Measurements from ENCODE around the gene TMEM266.
A peak's percentile ranks its signal among the peaks of the same experiment; 100 is the strongest.

TMEM266 gene

GRCh38 chr15:76229266-76229665, 169.5 kb downstream of the TMEM266 start:
- TF ChIP-seq CTCF (IDR thresholded peaks at IDR 0.05; ENCODE audit: low read depth, low read length): no peak

GRCh38 chr15:76233921-76234320, 174.1 kb downstream of the TMEM266 start:
- H3K4me3 ChIP-seq (ENCODE audit: low read depth, low read length): no peak overlapping the region
- no peak for TF ChIP-seq CTCF (IDR thresholded peaks at IDR 0.05; ENCODE audit: low read depth, low read length)

More at GRCh38 chr15:76229266-76229665, 169.5 kb downstream of the TMEM266 start:
- H3K4me3 ChIP-seq (ENCODE audit: low read depth, low read length): no peak overlapping the region

- TF ChIP-seq CTCF (IDR thresholded peaks at IDR 0.05; ENCODE audit: low read depth, low read length): no peak
- H3K4me3 ChIP-seq (ENCODE audit: low read depth, low read length): no peak overlapping the region
These were observed 174.6 kb downstream of the TMEM266 start for GRCh38 chr15:76234337-76234889.

GRCh38 chr15:76235186-76235826, 175.5 kb downstream of the TMEM266 start:
- H3K4me3 ChIP-seq (ENCODE audit: low read depth, low read length): no peak overlapping the region
- peak; percentile 33; the same call in 1 of the 2 replicates for TF ChIP-seq CTCF (IDR thresholded peaks at IDR 0.05; ENCODE audit: low read depth, low read length)

- TF ChIP-seq CTCF (IDR thresholded peaks at IDR 0.05; ENCODE audit: low read depth, low read length): no peak
These were observed 176.6 kb downstream of the TMEM266 start for GRCh38 chr15:76236350-76236749.

GRCh38 chr15:76239786-76240185, 180.0 kb downstream of the TMEM266 start:
- H3K4me3 ChIP-seq (ENCODE audit: low read depth, low read length): no peak overlapping the region
- no peak for TF ChIP-seq CTCF (IDR thresholded peaks at IDR 0.05; ENCODE audit: low read depth, low read length)

More at GRCh38 chr15:76236350-76236749, 176.6 kb downstream of the TMEM266 start:
- H3K4me3 ChIP-seq (ENCODE audit: low read depth, low read length): no peak overlapping the region

GRCh38 chr15:76245072-76245610, 185.4 kb downstream of the TMEM266 start:
- H3K4me3 ChIP-seq (ENCODE audit: low read depth, low read length): no peak overlapping the region
- no peak for TF ChIP-seq CTCF (IDR thresholded peaks at IDR 0.05; ENCODE audit: low read depth, low read length)

Measured in WI38 (cell line).